GM18907 (cell line): ENCODE results near the gene SVIL.

Experiments
- ATAC-seq: cut with Tn5 transposase; IDR thresholded peaks from one replicate; pipeline ENCODE4 v1.9.1; 2021; ENCODE audit warnings: mild to moderate bottlenecking, moderate library complexity; ENCODE audit not compliant: unreplicated experiment

The SVIL gene, protein sequence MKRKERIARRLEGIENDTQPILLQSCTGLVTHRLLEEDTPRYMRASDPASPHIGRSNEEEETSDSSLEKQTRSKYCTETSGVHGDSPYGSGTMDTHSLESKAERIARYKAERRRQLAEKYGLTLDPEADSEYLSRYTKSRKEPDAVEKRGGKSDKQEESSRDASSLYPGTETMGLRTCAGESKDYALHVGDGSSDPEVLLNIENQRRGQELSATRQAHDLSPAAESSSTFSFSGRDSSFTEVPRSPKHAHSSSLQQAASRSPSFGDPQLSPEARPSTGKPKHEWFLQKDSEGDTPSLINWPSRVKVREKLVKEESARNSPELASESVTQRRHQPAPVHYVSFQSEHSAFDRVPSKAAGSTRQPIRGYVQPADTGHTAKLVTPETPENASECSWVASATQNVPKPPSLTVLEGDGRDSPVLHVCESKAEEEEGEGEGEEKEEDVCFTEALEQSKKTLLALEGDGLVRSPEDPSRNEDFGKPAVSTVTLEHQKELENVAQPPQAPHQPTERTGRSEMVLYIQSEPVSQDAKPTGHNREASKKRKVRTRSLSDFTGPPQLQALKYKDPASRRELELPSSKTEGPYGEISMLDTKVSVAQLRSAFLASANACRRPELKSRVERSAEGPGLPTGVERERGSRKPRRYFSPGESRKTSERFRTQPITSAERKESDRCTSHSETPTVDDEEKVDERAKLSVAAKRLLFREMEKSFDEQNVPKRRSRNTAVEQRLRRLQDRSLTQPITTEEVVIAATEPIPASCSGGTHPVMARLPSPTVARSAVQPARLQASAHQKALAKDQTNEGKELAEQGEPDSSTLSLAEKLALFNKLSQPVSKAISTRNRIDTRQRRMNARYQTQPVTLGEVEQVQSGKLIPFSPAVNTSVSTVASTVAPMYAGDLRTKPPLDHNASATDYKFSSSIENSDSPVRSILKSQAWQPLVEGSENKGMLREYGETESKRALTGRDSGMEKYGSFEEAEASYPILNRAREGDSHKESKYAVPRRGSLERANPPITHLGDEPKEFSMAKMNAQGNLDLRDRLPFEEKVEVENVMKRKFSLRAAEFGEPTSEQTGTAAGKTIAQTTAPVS (N-terminal part only)

DNA sequence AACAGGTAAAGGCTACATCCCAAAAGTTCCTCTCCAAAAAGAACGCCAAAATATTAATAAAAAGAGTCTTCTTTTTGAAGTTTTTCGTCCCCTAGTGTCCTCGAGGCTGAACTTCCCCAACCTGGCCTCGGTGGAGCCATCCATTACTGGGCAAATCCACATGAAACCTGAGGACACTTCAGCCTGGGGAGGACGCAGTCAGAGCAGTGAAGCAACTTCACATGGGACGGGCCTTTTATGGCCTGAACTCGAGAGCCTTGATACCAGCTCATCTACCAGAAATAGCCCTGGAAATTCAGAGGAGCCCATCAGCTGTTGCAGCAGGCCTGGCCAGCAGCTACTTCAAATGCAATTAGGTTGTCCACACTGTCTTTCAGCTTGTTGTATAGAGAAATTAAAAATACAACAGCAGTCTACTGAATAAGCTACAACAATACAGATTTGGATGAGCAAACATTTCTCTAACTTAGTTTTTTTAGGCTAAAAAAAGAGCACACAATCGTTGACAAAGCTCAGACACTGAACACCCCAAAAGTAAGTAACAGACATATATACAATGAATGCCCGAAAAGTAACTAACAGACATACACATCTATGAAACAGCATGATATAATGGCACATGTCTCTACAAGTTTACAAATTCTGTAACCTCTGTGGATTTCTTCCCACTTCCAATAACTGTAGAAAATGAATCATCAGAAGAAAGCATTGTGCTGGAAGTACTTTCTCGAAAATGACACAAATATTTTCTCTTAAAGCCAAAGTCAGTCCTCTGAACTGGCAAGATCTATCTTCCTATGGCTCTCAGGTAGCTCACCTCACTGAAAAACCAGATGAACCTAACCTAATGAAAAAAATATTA, at the start of gene SVIL:
SVIL (minus strand) TSS at position 208 of the 862 bp plus-strand sequence. CDS start 79,913 bp downstream, outside the sequence.
- peak; percentile 2 for ATAC-seq

DNA sequence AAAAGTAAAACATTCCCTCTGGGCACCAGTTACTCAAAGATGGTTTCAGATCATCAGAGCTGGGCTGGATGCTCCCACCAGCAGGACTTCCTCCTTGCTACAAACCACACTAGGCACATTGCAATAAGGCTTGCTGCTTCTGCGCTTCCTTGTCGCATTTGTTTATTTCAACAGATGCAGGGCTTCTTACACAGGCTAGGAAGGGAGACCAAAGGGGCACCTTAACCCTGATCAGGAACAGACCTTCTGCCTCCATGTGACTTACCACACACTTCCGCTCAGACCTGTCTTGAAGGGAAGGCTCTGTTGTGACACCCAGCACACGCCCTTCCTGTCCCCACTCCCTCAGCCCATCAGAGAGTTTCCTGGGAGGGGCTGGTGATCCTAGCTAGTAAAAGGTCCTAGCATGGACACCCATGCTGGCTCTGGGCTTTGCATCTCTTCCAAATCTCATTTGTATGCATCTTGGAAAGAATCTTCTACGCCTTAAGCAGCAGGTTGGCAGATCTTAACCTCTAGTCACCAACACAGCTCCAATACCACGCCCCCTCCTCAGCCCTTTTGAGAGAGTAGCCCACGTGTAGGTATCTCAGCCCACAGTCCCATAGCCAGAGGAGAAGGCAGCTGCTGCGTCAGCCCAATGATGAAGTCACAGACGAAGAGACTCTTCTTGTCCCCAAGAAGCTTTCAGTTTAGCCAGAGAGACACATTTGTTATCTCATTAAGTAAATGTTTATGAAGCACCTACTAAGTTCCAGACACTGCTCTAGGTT, 47.1 kb upstream of the SVIL start:
- ATAC-seq = peak; percentile 88

DNA sequence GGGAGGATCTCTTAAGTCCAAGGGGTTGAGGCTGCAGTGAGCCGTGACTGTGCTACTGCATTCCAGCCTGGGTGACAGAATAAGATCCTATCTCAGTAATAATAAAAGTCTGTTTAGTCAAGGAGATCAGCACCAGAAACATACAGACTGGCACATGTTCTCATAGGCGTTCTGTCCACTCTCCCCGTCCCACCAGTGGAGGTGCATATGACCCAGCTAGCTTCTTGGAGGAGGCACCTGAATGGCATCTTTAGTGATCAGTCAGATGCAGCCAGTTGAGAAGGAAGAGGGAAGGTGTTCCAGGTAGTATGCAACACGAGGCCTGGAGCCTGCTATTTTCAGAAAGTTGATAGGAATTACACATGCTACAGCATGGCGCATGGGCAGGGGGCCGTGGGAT, 45.3 kb upstream of the SVIL start:
- ATAC-seq = no peak

DNA sequence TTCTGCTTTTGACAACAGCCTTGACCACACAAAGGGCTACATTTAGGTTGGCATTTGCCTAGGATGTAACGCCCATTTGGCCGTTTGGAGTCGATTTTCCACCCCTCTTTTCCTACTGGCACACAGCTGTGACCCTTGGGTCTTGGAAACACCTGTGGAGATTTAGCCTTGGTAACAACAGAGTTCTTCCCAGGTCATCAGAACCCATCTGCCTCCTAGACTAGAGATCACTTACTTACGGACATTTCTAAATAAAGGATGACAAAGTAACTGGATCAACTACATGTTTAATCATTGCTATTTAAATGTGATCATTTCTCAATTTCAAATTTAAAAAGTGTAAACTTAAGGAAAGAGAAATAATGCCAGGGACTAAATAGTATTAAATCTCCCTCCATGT, 42.0 kb upstream of the SVIL start:
- no peak for ATAC-seq

DNA sequence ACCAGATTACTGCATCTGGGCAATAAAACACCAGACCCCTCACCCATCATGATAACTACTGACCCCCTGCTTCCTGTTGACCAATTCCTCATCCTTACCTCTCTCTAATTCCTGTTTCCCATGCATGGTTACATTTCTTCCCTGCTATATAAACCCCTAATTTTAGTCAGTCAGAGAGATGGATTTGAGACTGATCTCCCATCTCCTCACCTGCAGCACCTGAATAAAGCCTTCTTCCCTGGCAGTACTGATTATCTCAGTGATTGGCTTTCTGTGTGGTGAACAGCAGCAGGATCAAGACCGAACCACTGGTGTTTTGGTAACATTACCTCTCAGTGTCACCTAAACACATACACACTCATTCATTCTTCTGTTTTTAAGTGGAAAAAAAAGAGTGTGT, 41.2 kb upstream of the SVIL start:
- no peak for ATAC-seq

DNA sequence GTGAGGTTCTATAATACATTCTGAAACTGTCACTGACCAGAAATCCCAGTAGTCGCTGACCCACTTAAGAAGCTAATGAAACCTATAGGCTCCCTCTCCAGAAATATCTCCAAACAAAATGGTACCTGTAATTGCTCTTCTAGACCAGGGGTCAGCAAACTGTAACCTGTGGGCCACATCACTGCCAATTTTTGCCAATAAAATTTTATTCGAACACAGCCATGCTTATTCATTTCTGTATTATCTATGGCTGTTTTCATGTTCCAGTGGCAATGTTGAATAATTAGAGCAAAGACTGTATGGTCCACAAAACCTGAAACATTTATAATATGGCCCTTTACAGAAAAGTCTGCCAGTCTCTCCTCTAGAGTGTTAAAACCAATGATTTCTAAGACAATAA, 37.2 kb upstream of the SVIL start:
- ATAC-seq = no peak

DNA sequence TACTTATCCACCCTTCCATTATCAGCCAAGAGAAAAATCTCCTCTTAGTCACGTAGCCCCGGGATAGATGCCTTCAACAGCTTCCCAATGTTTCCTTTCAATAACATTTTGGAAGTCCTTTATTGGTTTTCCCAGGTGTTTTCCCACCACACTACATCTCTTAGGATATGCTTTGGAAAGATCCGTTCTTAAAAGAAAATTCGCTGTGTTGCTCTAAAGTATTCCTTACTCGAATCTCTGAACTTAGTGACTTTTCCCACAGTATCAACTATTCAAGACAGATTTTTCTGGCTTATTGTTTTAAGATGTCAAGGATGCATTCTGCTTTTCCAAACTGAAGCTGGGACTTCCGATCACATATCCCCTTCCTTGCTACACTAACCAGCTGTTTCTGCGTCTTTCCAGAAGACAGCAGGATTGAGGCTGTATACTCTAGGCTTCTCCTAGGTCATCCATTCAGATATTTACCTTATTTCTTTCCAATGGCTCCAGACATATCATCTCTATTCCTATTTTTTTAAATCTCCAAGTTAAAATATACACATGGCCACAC, 36.5 kb upstream of the SVIL start:
- ATAC-seq = no peak

DNA sequence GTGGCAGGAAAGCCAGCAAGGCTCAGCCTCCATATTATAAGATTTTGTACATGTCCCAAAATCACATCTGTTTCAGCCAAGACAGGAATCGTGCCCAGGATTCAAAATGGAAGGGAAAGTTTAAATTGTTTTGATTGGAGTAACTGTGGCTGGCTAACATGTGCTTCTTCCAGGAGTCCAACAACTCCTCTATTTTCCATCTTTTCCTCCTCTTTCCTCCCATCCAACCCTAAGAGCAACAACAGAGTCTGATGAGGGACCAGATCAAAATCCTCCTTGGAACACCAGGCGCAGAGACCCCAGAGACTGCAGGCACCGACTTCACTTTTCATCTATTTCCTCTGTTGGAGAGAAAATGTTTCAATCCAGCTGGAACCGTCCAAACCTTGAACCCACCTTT, 36.0 kb upstream of the SVIL start:
- ATAC-seq = no peak

DNA sequence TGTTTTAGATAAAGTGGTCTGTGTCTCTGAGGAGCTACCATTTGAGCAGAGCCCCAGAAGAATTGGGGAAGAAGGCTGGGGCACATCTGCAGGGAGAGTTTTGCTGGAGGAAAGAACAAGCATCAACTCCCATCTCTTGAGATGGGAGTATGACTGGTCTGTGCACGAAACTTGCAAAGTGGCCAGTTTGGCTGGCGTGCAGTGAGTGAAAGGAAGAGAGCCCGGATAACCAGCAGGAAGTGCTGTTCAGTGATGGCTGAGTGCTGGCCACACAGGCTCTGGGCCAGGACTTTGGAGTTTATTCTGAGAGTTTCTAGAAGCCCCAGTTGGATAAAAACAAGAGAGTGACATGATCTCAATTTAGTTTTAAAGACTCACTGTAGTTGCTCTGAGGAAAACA, 34.4 kb upstream of the SVIL start:
- no peak for ATAC-seq

DNA sequence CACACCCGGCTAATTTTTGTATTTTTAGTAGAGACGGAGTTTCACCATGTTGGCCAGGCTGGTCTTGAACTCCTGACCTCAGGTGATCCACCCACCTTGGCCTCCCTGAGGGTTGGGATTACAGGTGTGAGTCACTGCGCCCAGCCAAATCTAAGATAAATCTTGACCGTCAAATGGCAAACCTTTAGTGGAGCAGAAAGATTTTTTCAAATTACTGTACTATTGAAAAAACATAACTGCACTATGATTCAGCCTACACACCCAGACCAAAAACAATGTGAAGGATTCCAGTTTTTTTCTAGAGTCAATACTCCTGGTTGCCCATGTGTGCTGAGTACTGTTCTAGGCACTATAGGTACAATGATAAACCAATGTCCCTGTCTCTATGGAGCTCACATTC, 33.9 kb upstream of the SVIL start:
- no peak for ATAC-seq

DNA sequence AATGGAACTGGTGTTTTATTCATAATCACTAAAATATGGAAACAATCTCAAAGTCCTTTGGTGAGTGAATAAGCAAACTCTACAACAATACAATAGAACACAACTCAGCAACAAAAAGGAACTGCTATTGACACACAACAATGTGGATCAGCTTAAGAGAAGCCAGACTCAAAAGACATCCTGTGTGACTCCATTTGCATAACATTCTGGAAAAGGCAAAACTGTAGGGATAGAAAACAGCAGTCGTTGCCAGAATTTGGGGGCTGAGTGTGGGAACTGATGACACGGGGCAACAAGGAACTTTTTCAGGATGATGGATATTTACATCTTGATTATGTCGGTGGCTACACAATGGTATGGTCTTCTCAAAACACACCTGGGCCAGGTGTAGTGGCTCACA, 32.4 kb upstream of the SVIL start:
- ATAC-seq = no peak

DNA sequence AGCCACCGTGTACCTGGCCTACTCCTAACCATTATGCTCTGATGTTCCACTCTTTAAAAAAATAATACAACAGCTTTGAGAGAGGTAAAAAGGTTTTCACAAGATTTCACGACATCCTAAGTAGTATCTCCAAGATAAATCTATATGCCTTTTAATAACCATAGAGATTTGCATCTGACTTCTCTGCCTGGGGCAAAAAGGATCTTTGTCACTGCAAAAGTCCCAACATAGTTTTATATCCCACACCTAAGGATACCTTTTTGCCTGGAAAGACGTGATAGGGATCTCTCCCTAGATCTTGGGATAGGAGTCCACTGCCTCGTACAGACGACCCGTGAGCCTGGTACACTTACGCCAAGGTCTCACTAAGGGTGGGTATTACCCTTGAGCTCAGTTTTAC, 31.4 kb upstream of the SVIL start:
- no peak for ATAC-seq

DNA sequence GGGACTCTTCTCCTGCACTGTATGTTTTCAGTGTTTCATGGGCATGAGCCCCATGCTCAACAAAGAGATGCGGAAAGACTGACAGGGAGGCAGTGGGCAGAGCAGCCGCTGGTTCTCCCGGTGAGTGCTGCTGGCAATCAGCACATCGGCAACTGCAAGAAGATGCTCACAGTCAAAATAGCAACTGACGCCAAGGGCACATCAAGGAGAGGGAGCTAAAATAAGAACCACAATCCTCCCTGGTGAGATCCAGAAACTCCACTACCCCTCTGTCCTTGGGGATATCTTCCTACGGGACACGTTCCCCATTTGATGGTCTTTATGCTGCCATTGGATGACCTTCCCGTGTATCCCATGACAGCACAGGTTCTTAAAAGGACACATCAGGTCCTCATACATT, 28.9 kb upstream of the SVIL start:
- no peak for ATAC-seq

DNA sequence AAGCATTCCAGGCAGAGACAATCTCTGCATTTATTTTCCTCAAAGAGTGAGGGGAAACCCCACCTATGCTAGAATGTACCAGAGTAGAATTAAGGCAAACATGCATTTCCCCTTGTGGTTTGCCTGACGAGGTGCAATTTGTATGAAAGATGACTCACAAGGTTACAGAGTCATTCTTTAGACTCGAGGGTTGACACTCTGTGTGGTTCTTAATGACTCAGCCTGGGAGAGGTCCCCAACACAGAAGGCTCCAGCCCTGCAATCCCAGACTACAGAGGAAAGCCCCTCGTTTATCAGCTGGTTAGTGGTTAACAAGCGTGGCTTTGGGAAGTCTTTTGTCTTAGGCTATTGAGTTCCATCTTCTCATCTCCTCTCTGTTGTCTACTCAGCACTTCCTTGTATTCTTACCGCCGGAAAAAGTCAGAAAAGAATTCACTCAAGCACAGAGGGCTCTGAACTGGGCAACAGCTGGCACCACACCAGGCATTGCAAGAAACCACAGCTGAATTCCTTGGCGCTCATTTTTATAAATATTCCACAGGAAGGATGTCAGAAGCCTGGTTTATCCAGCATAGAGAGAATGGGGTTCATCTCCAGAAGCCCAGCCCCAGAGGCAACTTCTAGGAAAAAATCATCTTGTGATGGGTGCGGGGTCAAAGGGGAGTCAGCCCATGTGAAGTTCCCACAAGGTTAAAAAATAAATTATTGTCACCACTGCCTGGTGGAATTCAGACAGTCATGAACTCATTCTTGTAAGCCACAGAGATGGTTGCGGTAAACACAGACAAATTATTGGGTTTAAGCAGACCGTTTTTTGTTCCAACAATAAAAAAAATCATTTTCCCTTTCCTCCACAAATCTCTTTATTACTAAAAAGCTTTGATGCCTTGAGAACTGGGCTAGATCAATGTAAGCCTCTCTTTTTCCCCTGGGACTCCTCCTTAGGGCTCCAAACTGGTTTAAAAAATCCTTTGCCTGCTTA, 24.5 kb upstream of the SVIL start:
- ATAC-seq = peak; percentile 98

DNA sequence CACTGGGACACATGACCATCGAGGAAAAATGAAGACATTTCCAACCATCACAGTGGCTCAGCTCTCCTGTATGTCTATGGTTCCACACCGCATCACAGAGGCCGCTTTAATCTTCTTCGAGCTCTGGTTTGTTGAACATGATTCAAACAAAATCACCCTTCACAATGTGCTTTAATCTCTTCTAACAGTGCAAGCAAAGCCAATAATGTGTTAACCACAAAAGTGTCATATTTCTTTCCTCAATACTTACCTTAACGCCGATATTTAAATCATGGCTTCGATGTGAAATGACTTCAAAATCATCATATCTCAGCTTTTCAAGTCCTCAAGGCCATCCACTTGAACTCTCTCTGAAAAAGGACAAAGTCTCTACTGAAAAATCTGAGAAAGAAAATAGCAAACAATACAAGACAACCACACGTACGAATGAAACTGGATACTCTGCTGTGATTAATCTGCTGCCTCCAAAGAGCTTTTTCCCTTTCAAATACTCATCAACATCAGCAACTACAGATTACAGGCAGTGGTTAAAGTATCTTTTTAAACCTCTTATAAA, 23.0 kb upstream of the SVIL start:
- no peak for ATAC-seq

DNA sequence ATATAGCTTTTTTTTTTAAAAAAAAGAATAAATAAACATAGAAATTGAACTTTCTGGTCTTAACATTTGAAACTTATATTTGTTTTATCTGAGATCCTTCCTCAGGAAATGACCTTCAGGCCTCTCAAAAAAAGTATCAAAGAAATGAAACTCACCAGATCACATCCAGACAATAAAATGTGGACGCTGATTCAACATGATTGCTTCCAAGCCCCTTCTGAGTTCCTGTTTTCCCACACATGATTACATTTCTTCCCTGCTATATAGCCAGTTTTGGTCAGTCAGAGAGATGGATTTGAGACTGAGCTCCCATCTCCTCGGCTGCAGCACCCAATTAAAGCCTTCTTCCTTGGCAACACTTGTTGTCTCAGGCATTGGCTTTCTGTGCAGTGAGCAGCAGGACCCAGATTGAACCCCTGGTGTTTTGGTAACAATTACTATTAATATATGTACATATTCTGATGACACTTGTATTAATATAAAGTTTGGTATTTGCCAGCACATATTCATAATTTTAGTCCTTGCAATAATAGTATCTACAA, 21.8 kb upstream of the SVIL start:
- no peak for ATAC-seq

DNA sequence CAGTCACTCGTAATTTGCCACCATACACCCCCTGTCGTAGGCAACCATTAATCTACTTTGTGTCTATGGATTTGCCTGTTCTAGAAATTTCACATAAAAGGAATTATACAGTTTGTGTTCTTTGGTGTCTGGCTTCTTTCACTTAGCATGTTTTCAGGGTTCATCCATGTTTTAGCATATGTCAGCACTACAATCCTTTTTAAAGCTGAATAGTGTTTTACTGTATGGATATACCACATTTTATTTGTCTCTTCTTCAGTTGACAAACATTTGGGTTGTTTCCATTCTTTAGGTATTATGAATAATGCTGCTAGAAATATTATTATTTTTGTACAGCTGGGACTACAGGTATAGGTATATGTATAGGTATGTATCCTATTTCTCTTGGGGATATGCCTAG, 17.4 kb upstream of the SVIL start:
- ATAC-seq = no peak

DNA sequence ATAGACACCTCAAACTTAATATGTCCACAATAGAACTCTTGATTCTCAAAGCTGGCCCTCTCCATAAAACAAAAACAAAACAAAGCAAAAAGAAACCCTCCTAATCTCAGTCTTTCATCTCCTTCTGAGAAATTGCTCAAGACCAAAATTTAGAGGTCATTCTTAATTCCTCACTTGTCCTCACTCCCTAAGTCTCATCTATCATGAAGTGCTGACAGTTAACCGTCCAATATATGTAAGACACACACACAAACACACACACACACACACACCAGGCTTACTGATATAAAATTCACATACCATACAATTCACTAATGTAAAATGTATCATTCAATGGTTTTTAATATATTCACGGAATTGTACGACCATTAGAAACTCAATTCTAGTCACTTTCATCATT, 17.0 kb upstream of the SVIL start:
- no peak for ATAC-seq
